Myocyte (in vitro differentiated cells): ENCODE results near the gene PDGFA. TPM values are rescaled to one million over a fixed set of nuclear protein-coding genes. Genes with fewer than 3 reads are reported as not detected.

Source experiments
- DNase-seq: peaks from one replicate; pipeline ENCODE4 v3.0.0-alpha.2; 2012; ENCODE audit warnings: low read depth
- total RNA-seq: library from RNA; depleted of rRNA; stranded (reverse); fragments of >200 nt; gene quantifications from 2 replicates; pipeline ENCODE4 v1.2.3, GENCODE V29; 2014

The PDGFA gene
- total RNA-seq, 1 donor from 2014 or later = 48.4 TPM

DNA sequence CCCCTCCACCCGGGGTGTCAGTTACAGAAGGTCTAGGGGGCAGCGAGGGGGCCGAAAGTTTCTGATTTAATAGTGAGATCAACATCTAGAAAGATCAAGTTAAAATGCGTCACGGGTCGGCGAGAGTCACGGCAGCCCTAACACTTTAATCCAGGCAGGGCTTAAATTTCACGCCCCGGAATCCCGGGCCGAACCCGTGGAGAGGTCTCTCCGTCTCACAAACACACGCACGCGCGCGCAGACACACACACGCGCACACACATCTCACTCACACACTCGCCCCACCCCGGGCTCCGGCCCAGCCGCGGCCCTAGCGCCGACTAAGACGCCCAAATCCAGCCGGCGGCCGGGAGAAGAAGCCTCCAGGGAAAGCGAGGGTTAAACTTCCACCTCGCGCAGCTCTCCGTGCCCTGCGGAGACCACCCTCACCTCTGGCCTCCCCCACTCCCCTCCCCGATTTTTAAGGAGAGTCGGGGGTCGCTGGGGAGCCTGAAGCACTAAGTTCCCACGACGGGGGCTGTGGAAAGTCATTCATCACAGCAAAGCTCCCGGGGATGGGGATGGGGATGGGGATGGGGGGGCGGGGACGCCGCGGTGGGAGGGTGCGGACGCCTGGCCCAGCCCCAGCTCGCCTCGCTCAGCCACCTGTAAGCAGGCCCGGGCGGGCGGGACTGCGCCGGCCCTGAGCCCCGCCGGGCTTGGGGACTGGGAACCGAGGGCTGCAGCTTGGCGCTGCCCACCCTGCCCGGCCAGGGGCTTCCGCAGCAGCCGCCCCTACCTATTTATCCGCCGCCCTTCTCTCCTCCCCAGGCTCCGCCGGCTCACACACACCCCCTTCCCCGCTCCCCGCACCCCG, 1.6 kb downstream of the PDGFA start:
- DNase-seq = peak; percentile 87

DNA sequence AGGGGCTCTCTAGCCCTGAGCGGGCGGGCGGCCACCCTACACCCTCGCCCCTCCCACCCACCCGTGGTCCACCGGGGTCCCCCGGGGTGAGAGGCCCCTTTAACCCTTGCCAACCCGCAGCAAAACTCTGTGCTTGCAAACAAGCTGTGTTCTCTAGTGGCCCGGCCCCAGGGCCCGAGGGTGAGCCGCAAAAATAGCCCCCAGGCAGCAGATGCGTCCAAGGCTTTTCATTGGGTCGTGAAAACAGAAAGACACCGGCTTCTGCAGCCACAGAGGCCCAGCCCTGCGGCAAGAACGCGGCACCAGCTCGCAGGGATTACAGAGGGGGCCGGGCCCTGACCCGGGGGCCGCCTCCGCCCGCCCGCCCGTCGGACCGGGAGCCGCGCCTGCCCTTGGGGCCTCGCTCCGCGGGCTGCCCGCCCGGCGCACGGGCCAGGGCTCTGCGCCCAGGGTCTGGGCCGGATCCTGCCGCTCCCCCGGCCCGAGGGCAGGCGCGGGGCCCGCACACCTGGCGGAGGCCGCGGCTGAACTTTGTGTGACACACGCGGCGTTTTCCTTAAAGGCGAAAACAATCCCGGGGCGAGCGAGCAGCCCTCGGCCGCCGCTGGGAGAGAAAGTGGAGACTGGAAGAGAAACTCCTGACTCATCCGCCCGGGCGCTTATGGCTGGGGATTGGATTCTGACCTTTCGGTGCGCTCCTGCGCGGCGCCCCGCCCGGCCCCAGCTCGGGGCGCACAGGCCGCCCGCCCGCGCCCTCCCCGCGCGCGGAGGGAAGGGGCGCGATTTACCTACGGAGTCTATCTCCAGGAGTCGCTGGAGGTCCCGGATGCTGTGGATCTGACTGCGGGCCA, 2.8 kb downstream of the PDGFA start:
- DNase-seq = peak; percentile 85

- DNase-seq = peak; percentile 40
Observed at GRCh38 chr7:516216-516605, 3.4 kb downstream of the PDGFA start.

DNA sequence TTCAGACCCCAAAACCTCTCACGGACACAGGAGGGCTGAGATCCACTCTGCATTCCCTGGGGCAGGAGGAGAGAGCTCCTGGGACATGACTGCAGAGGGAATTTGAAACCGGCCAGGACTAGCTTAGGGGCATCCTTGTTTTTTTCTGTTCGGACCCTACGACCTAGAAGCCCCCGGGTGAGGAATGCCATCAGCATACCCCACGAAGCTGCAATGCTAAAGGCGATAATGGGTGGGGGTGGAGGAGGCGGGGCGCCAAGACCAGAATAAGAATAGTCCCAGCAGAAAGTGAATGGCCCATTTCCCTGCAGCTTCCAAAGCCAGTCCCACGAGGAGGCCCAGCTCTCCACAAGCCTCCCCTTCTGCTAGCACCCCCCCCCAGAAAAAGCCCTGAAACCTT, 4.0 kb downstream of the PDGFA start:
- no peak for DNase-seq

- DNase-seq = peak; percentile 98
Observed at GRCh38 chr7:514651-515598, 4.7 kb downstream of the PDGFA start.

DNA sequence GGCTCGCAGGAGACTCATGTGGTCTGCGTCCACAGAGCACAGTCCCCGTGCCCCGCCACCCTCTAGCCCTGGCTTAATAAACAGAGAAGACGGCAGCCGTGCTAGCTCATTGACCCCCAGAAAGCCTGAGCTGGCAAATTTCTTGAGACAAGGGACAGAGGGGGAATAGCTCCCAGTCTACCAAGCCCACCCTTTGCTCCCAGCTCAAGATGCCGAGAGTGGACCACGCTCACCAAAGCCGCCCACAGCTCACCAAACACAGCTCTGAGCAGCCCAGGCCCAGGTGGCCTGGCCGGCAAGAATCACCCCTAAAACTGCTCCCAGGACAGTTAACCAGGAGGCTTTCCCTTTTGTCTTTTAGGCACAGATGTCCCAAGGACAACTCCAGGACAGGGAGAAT, 5.4 kb downstream of the PDGFA start:
- DNase-seq = no peak

DNA sequence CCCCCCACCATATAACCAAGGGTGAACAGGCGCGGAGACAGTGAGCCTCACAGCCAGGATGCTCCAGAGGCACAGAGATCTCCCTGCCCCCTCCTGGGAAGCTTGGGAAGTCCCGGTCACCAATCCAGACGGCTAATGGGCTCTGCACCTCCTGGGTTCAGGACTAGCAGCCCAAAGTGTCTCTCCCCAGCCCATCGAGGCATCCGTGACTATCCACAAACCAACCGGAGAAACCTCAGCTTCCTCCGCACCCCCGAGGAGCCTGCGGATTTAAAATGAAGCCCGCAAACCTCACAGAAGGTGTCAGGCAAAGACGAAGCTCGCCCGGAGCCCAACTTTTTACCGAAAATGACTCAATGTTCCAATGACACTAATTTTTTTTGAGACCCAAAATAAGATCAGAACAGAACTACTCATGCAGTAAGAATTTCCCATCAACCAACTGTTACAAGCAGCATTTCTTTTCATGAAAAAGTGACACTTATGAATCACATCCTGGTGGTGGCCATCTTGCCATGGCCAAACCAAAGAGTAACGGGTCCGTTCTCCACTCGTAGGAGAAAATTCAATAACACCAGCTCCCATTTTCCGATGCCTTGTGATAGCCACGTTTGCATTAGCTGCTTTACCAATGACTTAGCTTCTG, 6.0 kb downstream of the PDGFA start:
- DNase-seq = peak; percentile 69

GRCh38 chr7:512541-513311, 6.9 kb downstream of the PDGFA start:
- no peak for DNase-seq

DNA sequence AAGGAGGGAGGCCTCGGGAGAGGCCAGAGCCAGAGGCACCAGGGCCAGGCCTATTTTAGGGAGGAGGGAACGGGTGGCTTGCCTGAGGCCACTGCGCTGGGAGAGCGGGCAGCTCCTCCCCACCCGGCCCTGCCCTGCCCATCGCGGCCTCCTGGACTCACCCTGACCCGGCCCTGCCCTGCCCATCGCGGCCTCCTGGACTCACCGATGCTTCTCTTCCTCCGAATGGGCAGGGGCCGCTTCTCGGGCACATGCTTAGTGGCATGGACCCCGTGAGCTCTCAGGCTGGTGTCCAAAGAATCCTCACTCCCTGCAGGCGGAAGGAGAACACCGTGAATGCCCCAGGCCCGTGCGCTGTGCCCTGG, 7.5 kb downstream of the PDGFA start:
- DNase-seq = no peak

DNA sequence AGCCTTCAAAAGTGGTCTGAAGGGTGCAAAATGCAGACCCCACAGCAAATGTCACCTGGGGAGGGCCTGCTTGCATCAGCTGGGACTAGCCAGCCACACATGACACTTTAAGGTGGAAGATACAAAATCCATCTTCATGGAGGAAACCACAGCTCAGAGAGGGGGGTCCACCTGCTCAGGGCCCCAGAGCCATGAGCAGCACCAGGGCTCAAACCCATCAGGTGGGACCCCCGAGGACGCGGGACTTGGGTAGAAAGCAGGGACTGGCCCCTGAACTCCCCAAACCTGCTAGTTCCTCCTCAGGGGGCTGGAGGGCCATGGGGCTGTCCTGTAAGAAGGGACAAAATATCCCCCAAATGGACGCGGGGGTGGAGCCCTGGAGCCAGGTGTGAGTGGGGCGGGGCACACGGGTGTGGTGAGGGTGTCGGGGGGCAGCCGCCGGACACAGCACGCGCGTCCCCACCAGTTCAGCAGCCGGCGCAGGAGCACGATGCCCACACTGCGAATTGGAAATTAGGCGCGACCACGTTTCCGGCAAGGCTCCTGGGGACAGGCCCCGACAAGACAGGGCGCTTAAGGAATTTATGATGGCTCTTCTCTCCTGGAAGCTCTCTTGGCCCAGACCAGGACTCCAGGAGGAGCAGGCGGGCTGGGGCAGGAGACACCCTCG, 8.0 kb downstream of the PDGFA start:
- no peak for DNase-seq

DNA sequence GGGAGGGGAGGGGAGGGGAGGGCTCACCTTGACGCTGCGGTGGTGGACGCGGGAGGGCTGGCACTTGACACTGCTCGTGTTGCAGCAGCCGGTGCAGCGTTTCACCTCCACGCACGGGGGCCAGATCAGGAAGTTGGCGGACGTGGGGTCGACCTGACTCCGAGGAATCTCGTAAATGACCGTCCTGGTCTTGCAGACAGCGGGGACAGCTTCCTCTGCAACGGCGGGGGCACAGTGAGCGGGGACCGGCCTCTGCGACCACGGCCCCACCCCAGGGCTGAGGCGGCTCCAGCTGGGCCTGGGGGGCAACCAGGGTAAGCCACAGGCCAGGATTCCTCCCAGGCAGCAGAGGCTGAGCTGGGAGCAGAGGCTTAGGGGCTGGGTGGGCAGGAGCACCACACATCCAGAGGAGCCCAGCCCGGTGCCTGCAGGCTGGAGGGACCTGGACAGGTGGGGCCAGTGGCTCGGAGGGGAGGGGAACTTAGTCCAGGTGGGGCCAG, 8.8 kb downstream of the PDGFA start:
- DNase-seq = no peak

GRCh38 chr7:510131-510481, 9.5 kb downstream of the PDGFA start:
- no peak for DNase-seq

- no peak for DNase-seq
Observed at GRCh38 chr7:509426-510130, 10.1 kb downstream of the PDGFA start.

DNA sequence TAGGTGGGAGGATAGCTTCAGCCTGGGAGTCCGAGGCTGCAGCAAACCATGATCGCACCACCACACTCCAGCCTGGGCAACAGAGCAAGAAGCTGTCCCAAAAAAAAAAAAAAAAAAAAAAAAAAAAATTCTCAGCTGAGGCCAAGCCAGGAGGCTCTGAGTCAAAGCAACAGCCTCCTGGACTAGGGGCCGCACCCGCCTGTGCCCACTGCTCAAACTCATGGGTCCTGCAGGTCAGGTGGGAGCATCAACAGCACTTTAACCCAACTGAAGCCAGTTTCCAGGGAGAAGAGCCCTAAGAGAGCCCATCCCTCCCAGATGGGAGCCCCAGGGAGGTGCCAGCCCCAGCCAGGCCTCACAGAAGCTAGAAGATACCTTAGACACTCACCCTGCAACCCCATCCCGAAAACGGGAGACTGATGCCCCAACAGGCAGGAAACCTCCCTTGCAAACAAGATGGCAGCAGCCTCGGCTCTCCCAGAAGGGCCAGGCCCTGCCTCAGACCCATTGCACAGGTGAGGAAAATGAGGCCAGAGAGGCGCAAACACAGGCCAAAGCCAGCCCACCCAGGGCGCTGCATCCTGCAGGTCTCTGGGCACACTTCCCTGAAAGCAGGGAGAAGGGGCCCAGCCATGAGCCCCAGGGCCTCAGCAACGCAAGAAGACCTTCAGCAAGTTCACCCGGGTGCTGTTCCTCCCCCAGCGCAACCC, 11.0 kb downstream of the PDGFA start:
- DNase-seq = no peak

GRCh38 chr7:507623-508300, 11.9 kb downstream of the PDGFA start:
- DNase-seq = no peak

GRCh38 chr7:506921-507622, 12.6 kb downstream of the PDGFA start:
- DNase-seq = no peak

GRCh38 chr7:506391-506831, 13.2 kb downstream of the PDGFA start:
- no peak for DNase-seq
